ENCODE measurements around the gene SLC35D1. TPM values are rescaled to one million over a fixed set of nuclear protein-coding genes. Genes with fewer than 3 reads are reported as not detected.

Gene SLC35D1
- total and polyA plus RNA-seq, 10 of the 15 experiments (the other 5 are each of a cell fraction or from before 2014, with no cell fraction given): 2.9 to 12.4 (median 8.6) TPM

DNA sequence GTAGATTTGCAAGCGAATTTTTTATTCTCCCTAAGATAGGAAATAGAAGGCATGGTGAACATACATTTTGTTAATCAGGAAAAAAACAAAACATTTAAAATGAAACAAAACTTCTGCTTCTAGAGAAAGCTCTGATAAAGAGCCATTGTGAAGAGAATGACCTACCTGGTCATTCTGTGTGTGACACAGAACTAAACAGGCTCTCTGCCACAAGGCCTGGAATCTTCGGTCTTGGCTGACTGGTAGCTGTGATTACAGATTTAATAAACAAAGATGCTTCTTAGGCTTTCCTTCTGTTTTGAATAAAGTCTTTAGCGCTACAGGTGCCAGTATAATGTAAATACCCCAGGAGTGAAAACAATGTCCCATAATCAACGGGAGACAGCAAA lies 22.1 kb downstream of the SLC35D1 start:
- ChIA-PET SMC1A (ENCODE audit: uncharacterized antibody, unreplicated experiment) (no interaction called here), RAD21 (ENCODE audit: unreplicated experiment) (no interaction called here), CTCF (no interaction called here), POLR2A (no interaction called here)
- H3K36me3 ChIP-seq (ENCODE audit: control insufficient read depth in 2 of 2, insufficient read depth in 2 of 2, low read length in 1 of 2): no peaks in the 10 kb centered on the region
- WGBS (ENCODE audit: insufficient coverage, insufficient replicate concordance, low lambda C conversion rate, missing lambda C conversion rate): 96% methylated on average over 4 of the region's 4 CpGs
- intact Hi-C loops (cut with micrococcal nuclease; ENCODE audit: unreplicated experiment): no loop called here
- H3K27ac ChIP-seq (ENCODE audit: control insufficient read depth, insufficient read depth): no peak overlapping the region
- no peaks in the 10 kb centered on the region; the same call in 2 of the 3 replicates for H3K9me3 ChIP-seq (replicated peaks; ENCODE audit: control insufficient read depth, insufficient read depth, low read length)
- H3K4me2 ChIP-seq (ENCODE audit: control insufficient read depth, insufficient read depth): no peak overlapping the region
- ATAC-seq (no peak), DNase-seq (ENCODE audit: low read depth, low spot score) (no peak), FAIRE-seq (no peak)
- H2AFZ ChIP-seq (ENCODE audit: control insufficient read depth, low read depth, low read length): no peak overlapping the region
- H4K20me1 ChIP-seq (ENCODE audit: control insufficient read depth, insufficient read depth): no peaks in the 10 kb centered on the region
- H3K79me2 ChIP-seq (ENCODE audit: control insufficient read depth, insufficient read depth, low read length): no peaks in the 10 kb centered on the region
- no peak overlapping the region for H3K9ac ChIP-seq (ENCODE audit: control insufficient read depth, insufficient read depth, low read length)
- H3K4me1 ChIP-seq (ENCODE audit: control insufficient read depth, insufficient read depth, low read length): no peaks in the 10 kb centered on the region
- H3K4me3 ChIP-seq: no peak overlapping the region
- no peaks in the 10 kb centered on the region for H3K27me3 ChIP-seq (replicated peaks in 1 of 2; ENCODE audit: control insufficient read depth in 2 of 2, insufficient read depth in 2 of 2, low read length in 1 of 2)
- in situ Hi-C loops (cut with MboI): no loop called here
- BruUV-seq (replicated peaks): no TSS peak
- TF ChIP-seq RAD51 (IDR thresholded peaks at IDR 0.05): no peak
- TF ChIP-seq, protein P1, sequence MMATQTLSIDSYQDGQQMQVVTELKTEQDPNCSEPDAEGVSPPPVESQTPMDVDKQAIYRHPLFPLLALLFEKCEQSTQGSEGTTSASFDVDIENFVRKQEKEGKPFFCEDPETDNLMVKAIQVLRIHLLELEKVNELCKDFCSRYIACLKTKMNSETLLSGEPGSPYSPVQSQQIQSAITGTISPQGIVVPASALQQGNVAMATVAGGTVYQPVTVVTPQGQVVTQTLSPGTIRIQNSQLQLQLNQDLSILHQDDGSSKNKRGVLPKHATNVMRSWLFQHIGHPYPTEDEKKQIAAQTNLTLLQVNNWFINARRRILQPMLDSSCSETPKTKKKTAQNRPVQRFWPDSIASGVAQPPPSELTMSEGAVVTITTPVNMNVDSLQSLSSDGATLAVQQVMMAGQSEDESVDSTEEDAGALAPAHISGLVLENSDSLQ (IDR thresholded peaks at IDR 0.05): no peak
- TF ChIP-seq, protein P2, sequence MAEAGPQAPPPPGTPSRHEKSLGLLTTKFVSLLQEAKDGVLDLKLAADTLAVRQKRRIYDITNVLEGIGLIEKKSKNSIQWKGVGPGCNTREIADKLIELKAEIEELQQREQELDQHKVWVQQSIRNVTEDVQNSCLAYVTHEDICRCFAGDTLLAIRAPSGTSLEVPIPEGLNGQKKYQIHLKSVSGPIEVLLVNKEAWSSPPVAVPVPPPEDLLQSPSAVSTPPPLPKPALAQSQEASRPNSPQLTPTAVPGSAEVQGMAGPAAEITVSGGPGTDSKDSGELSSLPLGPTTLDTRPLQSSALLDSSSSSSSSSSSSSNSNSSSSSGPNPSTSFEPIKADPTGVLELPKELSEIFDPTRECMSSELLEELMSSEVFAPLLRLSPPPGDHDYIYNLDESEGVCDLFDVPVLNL (IDR thresholded peaks at IDR 0.05; ENCODE audit: low read depth, low read length): no peak
- TF ChIP-seq CBX5 (IDR thresholded peaks at IDR 0.05; ENCODE audit: low read depth): no peak
- TF ChIP-seq, protein P3, sequence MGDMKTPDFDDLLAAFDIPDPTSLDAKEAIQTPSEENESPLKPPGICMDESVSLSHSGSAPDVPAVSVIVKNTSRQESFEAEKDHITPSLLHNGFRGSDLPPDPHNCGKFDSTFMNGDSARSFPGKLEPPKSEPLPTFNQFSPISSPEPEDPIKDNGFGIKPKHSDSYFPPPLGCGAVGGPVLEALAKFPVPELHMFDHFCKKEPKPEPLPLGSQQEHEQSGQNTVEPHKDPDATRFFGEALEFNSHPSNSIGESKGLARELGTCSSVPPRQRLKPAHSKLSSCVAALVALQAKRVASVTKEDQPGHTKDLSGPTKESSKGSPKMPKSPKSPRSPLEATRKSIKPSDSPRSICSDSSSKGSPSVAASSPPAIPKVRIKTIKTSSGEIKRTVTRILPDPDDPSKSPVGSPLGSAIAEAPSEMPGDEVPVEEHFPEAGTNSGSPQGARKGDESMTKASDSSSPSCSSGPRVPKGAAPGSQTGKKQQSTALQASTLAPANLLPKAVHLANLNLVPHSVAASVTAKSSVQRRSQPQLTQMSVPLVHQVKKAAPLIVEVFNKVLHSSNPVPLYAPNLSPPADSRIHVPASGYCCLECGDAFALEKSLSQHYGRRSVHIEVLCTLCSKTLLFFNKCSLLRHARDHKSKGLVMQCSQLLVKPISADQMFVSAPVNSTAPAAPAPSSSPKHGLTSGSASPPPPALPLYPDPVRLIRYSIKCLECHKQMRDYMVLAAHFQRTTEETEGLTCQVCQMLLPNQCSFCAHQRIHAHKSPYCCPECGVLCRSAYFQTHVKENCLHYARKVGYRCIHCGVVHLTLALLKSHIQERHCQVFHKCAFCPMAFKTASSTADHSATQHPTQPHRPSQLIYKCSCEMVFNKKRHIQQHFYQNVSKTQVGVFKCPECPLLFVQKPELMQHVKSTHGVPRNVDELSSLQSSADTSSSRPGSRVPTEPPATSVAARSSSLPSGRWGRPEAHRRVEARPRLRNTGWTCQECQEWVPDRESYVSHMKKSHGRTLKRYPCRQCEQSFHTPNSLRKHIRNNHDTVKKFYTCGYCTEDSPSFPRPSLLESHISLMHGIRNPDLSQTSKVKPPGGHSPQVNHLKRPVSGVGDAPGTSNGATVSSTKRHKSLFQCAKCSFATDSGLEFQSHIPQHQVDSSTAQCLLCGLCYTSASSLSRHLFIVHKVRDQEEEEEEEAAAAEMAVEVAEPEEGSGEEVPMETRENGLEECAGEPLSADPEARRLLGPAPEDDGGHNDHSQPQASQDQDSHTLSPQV (IDR thresholded peaks at IDR 0.05): no peak
- TF ChIP-seq, protein P4, sequence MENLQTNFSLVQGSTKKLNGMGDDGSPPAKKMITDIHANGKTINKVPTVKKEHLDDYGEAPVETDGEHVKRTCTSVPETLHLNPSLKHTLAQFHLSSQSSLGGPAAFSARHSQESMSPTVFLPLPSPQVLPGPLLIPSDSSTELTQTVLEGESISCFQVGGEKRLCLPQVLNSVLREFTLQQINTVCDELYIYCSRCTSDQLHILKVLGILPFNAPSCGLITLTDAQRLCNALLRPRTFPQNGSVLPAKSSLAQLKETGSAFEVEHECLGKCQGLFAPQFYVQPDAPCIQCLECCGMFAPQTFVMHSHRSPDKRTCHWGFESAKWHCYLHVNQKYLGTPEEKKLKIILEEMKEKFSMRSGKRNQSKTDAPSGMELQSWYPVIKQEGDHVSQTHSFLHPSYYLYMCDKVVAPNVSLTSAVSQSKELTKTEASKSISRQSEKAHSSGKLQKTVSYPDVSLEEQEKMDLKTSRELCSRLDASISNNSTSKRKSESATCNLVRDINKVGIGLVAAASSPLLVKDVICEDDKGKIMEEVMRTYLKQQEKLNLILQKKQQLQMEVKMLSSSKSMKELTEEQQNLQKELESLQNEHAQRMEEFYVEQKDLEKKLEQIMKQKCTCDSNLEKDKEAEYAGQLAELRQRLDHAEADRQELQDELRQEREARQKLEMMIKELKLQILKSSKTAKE (IDR thresholded peaks at IDR 0.05; ENCODE audit: low read depth, poor library complexity, severe bottlenecking): no peak
- TF ChIP-seq, protein P5, sequence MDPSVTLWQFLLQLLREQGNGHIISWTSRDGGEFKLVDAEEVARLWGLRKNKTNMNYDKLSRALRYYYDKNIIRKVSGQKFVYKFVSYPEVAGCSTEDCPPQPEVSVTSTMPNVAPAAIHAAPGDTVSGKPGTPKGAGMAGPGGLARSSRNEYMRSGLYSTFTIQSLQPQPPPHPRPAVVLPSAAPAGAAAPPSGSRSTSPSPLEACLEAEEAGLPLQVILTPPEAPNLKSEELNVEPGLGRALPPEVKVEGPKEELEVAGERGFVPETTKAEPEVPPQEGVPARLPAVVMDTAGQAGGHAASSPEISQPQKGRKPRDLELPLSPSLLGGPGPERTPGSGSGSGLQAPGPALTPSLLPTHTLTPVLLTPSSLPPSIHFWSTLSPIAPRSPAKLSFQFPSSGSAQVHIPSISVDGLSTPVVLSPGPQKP (IDR thresholded peaks at IDR 0.05; ENCODE audit: low read depth, low read length): no peak
- TF ChIP-seq, protein P6, sequence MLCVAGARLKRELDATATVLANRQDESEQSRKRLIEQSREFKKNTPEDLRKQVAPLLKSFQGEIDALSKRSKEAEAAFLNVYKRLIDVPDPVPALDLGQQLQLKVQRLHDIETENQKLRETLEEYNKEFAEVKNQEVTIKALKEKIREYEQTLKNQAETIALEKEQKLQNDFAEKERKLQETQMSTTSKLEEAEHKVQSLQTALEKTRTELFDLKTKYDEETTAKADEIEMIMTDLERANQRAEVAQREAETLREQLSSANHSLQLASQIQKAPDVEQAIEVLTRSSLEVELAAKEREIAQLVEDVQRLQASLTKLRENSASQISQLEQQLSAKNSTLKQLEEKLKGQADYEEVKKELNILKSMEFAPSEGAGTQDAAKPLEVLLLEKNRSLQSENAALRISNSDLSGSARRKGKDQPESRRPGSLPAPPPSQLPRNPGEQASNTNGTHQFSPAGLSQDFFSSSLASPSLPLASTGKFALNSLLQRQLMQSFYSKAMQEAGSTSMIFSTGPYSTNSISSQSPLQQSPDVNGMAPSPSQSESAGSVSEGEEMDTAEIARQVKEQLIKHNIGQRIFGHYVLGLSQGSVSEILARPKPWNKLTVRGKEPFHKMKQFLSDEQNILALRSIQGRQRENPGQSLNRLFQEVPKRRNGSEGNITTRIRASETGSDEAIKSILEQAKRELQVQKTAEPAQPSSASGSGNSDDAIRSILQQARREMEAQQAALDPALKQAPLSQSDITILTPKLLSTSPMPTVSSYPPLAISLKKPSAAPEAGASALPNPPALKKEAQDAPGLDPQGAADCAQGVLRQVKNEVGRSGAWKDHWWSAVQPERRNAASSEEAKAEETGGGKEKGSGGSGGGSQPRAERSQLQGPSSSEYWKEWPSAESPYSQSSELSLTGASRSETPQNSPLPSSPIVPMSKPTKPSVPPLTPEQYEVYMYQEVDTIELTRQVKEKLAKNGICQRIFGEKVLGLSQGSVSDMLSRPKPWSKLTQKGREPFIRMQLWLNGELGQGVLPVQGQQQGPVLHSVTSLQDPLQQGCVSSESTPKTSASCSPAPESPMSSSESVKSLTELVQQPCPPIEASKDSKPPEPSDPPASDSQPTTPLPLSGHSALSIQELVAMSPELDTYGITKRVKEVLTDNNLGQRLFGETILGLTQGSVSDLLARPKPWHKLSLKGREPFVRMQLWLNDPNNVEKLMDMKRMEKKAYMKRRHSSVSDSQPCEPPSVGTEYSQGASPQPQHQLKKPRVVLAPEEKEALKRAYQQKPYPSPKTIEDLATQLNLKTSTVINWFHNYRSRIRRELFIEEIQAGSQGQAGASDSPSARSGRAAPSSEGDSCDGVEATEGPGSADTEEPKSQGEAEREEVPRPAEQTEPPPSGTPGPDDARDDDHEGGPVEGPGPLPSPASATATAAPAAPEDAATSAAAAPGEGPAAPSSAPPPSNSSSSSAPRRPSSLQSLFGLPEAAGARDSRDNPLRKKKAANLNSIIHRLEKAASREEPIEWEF (IDR thresholded peaks at IDR 0.05; ENCODE audit: insufficient replicate concordance, low read depth, low read length): no peak
- no peak for TF ChIP-seq LARP7 (IDR thresholded peaks at IDR 0.05)
